22Rv1 (cell line): ENCODE measurements around the gene ANTKMT.

Source experiments
- H3K27ac ChIP-seq: fragments of 450-650 bp; 2 replicates; pipeline ENCODE4 v1.5.1; 2017
- ZFX ChIP-seq: fragments of 450-650 bp; IDR thresholded peaks from 2 replicates; pipeline ENCODE4 v1.6.1; 2017; ENCODE audit warnings: antibody characterized with exemption, borderline replicate concordance
- TF ChIP-seq, protein P1 (sequence below): fragments of 450-650 bp; IDR thresholded peaks from 2 replicates; pipeline ENCODE4 v1.5.1; 2017; ENCODE audit warnings: mild to moderate bottlenecking

The ANTKMT gene, protein sequence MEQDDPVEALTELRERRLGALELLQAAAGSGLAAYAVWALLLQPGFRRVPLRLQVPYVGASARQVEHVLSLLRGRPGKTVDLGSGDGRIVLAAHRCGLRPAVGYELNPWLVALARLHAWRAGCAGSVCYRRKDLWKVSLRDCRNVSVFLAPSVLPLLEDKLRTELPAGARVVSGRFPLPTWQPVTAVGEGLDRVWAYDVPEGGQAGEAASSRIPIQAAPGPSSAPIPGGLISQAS

DNA sequence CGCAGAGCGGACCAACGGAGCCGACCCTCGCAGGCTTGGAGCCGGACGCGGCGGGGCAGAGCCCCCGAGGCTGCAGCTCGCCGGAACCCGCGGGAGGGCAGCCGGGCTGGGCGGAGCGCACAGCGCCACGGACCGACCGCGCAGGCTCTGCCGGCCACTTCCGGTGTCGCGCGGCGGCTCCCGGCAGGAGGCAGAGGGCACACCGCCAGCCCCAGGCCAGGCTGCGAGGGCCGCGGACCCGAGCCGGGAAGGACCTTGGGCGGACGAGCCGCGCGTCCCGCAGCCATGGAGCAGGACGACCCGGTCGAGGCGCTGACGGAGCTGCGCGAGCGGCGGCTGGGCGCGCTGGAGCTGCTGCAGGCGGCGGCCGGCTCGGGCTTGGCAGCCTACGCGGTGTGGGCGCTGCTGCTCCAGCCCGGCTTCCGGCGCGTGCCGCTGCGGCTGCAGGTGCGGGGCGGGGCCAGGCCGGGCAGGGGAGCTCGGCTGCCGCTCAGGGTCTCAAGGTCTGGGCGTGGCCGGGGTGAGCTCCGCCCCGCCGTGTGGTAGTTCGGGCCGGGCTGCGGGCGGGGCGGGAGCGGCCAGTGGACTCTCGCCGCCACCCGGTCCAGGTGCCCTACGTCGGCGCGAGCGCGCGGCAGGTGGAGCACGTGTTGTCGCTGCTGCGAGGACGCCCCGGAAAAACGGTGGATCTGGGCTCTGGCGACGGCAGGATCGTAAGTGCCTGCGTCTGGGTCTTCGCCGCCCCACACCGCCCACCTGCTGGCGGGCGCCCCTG is at the start of gene ANTKMT:
Gene ANTKMT, plus strand, starts transcription at position 157 of the 775 bp plus-strand sequence. Its CDS starts 129 bp downstream, at position 286.
- TF ChIP-seq, protein P1, sequence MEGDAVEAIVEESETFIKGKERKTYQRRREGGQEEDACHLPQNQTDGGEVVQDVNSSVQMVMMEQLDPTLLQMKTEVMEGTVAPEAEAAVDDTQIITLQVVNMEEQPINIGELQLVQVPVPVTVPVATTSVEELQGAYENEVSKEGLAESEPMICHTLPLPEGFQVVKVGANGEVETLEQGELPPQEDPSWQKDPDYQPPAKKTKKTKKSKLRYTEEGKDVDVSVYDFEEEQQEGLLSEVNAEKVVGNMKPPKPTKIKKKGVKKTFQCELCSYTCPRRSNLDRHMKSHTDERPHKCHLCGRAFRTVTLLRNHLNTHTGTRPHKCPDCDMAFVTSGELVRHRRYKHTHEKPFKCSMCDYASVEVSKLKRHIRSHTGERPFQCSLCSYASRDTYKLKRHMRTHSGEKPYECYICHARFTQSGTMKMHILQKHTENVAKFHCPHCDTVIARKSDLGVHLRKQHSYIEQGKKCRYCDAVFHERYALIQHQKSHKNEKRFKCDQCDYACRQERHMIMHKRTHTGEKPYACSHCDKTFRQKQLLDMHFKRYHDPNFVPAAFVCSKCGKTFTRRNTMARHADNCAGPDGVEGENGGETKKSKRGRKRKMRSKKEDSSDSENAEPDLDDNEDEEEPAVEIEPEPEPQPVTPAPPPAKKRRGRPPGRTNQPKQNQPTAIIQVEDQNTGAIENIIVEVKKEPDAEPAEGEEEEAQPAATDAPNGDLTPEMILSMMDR, result peak; percentile 6; the same call in 1 of the 2 replicates
- no peak for TF ChIP-seq ZFX
- peak within 1 kb of the TSS; percentile 98 for H3K27ac ChIP-seq

DNA sequence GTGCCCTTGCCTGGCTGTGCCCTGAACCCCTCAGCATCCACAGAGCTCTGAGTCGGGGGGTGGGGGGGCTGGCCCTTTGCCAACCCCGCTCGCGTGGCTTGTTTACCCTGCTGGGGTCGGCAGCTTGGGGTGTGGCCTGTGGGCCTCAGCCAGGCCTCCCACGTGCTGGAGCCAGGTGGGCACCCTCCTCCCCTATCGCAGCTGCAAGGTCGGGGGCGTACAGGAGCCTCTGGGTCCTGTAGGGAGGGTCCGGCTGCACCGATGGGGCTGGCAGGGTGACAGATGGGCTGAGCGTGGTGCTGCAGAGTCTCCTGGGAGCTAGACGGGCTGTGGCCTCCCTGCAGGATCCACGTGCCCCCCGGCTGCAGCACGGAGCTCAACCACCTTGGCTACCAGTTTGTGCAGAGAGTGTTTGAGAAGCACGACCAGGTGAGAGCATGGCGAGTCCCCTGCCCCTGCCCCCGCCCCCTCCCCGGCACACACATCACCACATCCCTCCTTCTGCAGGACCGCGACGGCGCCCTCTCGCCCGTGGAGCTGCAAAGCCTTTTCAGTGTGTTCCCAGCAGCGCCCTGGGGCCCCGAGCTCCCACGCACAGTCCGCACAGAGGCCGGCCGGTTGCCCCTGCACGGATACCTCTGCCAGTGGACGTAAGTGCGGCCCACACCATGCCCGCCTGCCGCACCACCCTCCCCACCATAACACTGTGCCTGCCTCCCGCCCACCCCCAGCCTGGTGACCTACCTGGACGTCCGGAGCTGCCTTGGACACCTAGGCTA is 49.4 kb upstream of the ANTKMT start:
- no peak for TF ChIP-seq ZFX
- TF ChIP-seq, protein P1, result no peak
- no peak overlapping the region for H3K27ac ChIP-seq

DNA sequence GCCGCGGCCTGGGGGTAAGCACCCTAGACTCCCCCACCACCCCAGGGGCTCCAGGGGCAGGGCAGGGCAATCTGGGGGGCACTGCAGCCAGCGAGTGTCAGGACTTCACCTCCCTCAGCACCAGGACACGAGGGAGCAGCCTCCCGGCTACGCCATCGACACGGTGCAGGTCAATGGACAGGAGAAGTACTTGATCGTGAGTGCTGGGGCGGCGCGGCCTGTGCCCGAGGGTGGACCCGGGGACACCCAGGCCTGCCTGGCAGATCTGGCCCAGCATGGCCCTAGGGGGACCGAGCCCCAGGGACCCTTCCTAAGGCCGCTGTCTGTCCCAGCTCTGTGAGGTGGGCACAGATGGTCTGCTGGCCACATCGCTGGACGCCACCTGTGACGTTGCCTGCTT is 48.6 kb upstream of the ANTKMT start:
- H3K27ac ChIP-seq, result peak overlapping the region; percentile 82; the same call in 1 of the 2 replicates
- TF ChIP-seq ZFX, result no peak
- TF ChIP-seq, protein P1, result no peak

DNA sequence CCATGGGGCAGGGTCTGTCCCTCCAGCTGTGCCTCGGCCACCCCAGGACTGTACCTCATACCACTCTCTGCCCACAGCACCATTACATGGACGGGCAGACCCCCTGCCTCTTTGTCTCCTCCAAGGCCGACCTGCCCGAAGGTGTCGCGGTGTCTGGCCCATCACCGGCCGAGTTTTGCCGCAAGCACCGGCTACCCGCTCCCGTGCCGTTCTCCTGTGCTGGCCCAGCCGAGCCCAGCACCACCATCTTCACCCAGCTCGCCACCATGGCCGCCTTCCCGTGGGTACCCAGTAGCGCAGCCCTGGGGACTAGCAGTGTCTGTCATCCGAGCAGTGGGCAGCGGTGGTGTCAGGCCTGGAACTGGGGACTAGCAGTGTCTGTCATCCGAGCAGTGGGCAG is 48.1 kb upstream of the ANTKMT start:
- TF ChIP-seq ZFX, result no peak
- TF ChIP-seq, protein P1, result no peak

DNA sequence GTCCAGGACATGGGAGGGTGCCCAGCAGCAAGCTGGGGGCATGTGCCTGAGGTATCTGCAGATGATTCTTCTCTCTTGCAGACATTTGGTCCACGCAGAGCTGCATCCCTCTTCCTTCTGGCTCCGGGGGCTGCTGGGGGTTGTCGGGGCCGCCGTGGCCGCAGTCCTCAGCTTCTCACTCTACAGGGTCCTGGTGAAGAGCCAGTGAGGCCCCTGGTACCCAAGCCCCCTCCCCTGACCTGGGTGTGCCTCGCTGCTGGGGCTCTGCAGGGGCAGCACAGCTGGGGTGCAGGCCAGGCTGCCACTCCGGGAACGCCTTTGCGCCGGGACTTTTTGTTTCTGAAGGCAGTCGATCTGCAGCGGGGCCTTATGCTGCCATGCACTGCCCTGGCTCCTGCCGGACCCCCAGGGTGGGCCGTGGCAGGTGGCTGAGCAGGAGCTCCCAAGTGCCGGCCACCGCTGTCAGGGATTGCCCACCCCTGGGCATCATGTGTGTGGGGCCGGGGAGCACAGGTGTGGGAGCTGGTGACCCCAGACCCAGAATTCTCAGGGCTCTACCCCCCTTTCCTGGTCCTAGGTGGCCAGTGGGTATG is 47.5 kb upstream of the ANTKMT start:
- no peak for TF ChIP-seq ZFX
- H3K27ac ChIP-seq, result peak overlapping the region; percentile 82

More for the DNA sequence above, 48.1 kb upstream of the ANTKMT start:
- H3K27ac ChIP-seq, result peak overlapping the region; percentile 82

DNA sequence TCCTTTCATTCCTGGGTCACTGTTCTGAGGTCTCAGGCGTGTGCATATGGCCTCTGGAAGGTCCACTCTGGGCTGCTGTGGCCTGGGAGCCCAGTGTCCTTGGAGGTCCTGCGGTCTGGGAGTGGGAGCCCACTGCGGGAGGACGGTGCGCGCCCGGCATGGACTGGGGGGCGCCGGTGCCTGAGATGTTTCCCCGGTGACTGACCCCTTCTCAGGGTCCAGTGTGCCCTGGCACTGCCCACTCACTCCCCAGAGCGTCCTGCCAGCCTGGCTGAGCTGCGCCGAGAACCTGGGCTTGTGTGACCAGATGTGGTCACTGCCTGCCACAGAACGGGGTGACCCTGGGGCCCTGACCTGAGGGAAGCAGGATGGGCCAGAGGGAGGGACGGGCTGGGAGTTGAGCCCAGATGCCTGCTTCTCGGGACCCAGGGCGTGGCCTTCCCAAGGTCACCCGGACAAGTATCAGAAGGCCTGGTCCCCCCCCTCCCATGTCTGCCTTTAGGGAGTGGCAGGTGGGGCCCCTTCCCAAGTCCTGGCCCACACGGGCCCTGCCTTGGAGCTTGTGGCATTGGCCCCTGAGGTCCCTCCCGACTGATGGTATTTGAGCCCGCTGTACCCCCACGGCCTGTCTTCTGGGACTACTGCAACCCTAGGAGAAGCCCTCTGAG is 46.6 kb upstream of the ANTKMT start:
- H3K27ac ChIP-seq, result peak overlapping the region; percentile 82
- TF ChIP-seq ZFX, result no peak
- TF ChIP-seq, protein P1, result no peak
